Measurements from ENCODE around the gene COQ2.

Gene COQ2

GRCh38 chr4:83223781-83224180, 60.8 kb downstream of the COQ2 start:
- Histone ChIP-seq H3K9ac (no peak overlapping the region), H3K27ac (no peak overlapping the region), H3K79me2 (no peaks in the 10 kb centered on the region), H3K4me2 (ENCODE audit: low read length) (no peak overlapping the region), H3K36me3 (ENCODE audit: control insufficient read depth, insufficient read depth, low read length) (no peaks in the 10 kb centered on the region), H3K4me1 (no peaks in the 10 kb centered on the region), H3K27me3 (ENCODE audit: control insufficient read depth, insufficient read depth, low read length) (no peaks in the 10 kb centered on the region), H3K4me3 (ENCODE audit: low read depth, low read length) (no peak overlapping the region), H3K9me3 (ENCODE audit: control insufficient read depth, low read length) (no peaks in the 10 kb centered on the region), H2AFZ (no peak overlapping the region)
- TF ChIP-seq, protein P1, sequence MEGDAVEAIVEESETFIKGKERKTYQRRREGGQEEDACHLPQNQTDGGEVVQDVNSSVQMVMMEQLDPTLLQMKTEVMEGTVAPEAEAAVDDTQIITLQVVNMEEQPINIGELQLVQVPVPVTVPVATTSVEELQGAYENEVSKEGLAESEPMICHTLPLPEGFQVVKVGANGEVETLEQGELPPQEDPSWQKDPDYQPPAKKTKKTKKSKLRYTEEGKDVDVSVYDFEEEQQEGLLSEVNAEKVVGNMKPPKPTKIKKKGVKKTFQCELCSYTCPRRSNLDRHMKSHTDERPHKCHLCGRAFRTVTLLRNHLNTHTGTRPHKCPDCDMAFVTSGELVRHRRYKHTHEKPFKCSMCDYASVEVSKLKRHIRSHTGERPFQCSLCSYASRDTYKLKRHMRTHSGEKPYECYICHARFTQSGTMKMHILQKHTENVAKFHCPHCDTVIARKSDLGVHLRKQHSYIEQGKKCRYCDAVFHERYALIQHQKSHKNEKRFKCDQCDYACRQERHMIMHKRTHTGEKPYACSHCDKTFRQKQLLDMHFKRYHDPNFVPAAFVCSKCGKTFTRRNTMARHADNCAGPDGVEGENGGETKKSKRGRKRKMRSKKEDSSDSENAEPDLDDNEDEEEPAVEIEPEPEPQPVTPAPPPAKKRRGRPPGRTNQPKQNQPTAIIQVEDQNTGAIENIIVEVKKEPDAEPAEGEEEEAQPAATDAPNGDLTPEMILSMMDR (IDR thresholded peaks at IDR 0.05): no peak

DNA sequence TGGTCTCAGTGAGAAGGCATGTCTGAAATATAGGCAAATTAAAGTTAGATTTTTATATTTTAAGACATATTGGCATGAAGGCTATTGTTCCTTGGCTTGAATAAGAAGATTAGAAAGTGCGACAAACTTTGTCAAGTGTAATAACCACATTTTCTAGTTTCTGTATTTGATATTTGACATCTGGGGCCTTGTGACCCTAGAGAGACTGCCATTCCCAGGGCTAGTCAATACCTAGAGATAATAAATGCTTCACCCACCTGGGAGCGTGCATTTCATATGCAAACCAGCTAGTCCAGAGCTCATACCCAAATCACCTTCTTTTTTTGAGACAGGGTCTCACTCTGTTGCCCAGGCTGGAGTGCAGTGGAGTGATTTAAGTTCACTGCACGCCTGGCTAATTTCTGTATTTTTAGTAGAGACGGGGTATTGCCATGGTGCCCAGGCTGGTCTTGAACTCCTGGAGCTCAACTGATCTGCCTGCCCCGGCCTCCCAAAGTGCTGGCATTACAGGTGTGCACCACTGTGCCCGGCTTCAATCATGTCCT, 62.6 kb downstream of the COQ2 start:
- no peaks in the 10 kb centered on the region for H3K9me3 ChIP-seq (ENCODE audit: control insufficient read depth, low read length)
- H3K27ac ChIP-seq: no peak overlapping the region
- no peaks in the 10 kb centered on the region for H3K27me3 ChIP-seq (ENCODE audit: control insufficient read depth, insufficient read depth, low read length)
- no peak overlapping the region for H3K4me3 ChIP-seq (ENCODE audit: low read depth, low read length)
- H3K4me2 ChIP-seq (ENCODE audit: low read length): no peak overlapping the region
- no peaks in the 10 kb centered on the region for H3K4me1 ChIP-seq
- H3K9ac ChIP-seq: no peak overlapping the region
- H3K79me2 ChIP-seq: no peaks in the 10 kb centered on the region
- H2AFZ ChIP-seq: no peak overlapping the region
- no peaks in the 10 kb centered on the region for H3K36me3 ChIP-seq (ENCODE audit: control insufficient read depth, insufficient read depth, low read length)
- TF ChIP-seq, protein P1 (IDR thresholded peaks at IDR 0.05): no peak

DNA sequence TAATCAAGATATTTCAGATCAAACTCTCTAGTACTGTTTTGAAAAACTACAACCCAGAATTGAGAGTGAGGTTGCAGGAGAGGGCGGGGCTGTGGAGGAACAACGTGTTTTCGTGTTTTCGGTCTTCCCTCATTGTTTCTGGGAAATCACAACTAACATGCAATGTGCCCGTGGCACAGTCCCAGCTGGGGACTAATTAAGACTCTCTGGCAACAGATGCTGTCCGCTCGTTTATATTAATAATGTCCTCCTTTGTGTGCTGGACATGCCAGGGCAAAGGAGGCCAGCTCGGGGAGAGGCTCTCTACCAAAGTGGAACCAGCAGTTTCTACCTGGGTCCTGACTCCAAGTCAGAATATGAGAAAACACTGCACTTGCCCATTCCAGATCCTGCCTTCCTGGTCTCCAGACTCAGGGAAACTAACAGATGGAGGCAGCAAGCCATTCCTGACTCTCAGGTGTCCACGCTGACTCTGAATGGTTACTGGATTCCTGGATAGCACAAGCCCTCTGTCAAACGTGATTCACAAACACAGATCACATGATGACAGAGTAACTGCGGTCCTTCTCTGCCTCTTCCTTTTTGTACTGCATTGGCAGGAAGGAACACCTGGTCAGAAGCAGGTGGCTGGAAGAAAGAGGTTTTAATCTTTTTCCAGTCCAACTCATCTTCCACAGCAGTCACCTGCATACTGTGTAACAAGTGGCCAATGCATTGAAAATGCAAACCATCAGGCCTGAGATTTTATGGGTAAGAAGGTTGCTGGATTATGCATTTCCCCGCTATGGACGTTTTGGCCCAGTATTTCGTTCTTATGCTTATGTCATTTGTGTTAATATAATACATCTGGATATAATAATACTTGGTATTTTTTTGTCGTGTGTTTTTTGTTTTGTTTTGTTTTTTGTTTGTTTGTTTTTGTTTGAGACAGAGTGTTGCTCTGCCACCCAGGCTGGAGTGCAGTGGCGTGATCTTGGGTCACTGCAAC, 65.0 kb downstream of the COQ2 start:
- H3K9me3 ChIP-seq (ENCODE audit: control insufficient read depth, low read length): no peaks in the 10 kb centered on the region
- no peak overlapping the region for H3K9ac ChIP-seq
- TF ChIP-seq, protein P1 (IDR thresholded peaks at IDR 0.05): no peak
- H3K4me2 ChIP-seq (ENCODE audit: low read length): no peak overlapping the region
- H3K27ac ChIP-seq: no peak overlapping the region
- H3K4me3 ChIP-seq (ENCODE audit: low read depth, low read length): no peak overlapping the region
- no peaks in the 10 kb centered on the region for H3K4me1 ChIP-seq
- no peak overlapping the region for H2AFZ ChIP-seq
- H3K79me2 ChIP-seq: no peaks in the 10 kb centered on the region
- no peaks in the 10 kb centered on the region for H3K27me3 ChIP-seq (ENCODE audit: control insufficient read depth, insufficient read depth, low read length)
- H3K36me3 ChIP-seq (ENCODE audit: control insufficient read depth, insufficient read depth, low read length): no peaks in the 10 kb centered on the region

DNA sequence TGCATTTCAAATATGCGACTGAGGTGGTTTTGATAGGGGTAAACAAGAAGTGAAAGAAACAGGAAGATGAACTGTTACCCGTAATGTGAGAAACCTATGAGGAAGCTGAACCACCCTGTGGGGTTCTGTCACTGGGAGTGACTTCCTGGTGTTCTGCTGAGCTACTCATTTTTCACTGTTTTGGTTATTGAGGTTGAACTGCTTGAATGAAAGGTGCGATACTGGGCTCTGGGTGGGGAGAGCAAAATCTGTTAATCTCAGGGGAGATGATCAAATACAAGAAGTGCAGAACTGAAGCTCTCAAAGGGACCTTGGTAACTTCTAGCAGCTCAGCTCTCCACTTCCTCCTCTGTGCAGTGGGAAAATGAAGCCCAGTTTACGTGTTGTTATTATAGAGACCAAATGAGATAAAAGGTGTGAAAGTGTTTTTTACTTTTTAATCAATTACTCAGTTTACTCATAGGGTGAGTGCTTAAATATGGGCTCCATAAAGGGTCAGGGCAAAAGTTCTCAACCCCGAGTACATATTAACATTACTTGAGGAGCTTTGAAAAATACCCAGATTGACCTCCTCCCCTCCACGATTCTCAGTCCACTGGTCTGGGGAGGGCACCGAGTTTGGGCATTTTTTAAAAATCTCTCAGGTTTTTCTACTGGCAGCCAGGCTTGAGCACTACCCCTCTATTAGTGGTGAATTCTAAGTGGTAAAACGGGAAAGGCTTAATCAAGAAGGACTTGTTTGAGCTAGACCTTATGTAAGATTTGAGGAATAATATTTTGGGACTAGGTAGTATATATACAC, 66.7 kb downstream of the COQ2 start:
- no peak overlapping the region for H3K9ac ChIP-seq
- no peaks in the 10 kb centered on the region for H3K9me3 ChIP-seq (ENCODE audit: control insufficient read depth, low read length)
- H3K27ac ChIP-seq: no peak overlapping the region
- no peaks in the 10 kb centered on the region for H3K36me3 ChIP-seq (ENCODE audit: control insufficient read depth, insufficient read depth, low read length)
- no peaks in the 10 kb centered on the region for H3K4me1 ChIP-seq
- H3K79me2 ChIP-seq: no peaks in the 10 kb centered on the region
- no peak overlapping the region for H3K4me3 ChIP-seq (ENCODE audit: low read depth, low read length)
- no peak overlapping the region for H3K4me2 ChIP-seq (ENCODE audit: low read length)
- TF ChIP-seq, protein P1 (IDR thresholded peaks at IDR 0.05): no peak
- no peaks in the 10 kb centered on the region for H3K27me3 ChIP-seq (ENCODE audit: control insufficient read depth, insufficient read depth, low read length)
- no peak overlapping the region for H2AFZ ChIP-seq
